Measurements from ENCODE around the gene RRP1. TPM values are rescaled to one million over a fixed set of nuclear protein-coding genes. Genes with fewer than 3 reads are reported as not detected.
A peak's percentile ranks its signal among the peaks of the same experiment; 100 is the strongest.

The RRP1 gene
- total RNA-seq, 1 experiment from 2014 or later, result 76.7 TPM

GRCh38 chr21:43777953-43778352 is 11.4 kb upstream of the RRP1 start:
- no peaks in the 10 kb centered on the region; a peak in 1 of 5 replicates for H3K9me3 Mint-ChIP-seq
- no peak for DNase-seq
- peak overlapping the region in 1 of 3 experiments; percentile 60; a peak in 1 of 7 replicates for H3K27ac Mint-ChIP-seq

More at GRCh38 chr21:43777953-43778352, 11.4 kb upstream of the RRP1 start:
- Histone ChIP-seq H3K27ac (ENCODE audit: insufficient read length, low read depth, low read length) (no peak overlapping the region), H4K20me1 (ENCODE audit: control insufficient read depth, insufficient read depth, insufficient read length) (no peaks in the 10 kb centered on the region), H3K56ac (ENCODE audit: insufficient read length, low read depth, low read length) (no peak overlapping the region), H2BK15ac (ENCODE audit: low read depth, low read length) (no peak overlapping the region; the same call in 1 of the 2 replicates), H3K79me1 (ENCODE audit: insufficient read depth, low read depth, low read length, poor library complexity, severe bottlenecking) (no peaks in the 10 kb centered on the region), H3K4me2 (ENCODE audit: insufficient read depth, insufficient read length, low read length) (no peak overlapping the region), H4K5ac (ENCODE audit: insufficient read length, low read depth, low read length) (no peak overlapping the region), H3K23me2 (ENCODE audit: insufficient read length, low read depth, low read length, poor library complexity, severe bottlenecking) (no peaks in the 10 kb centered on the region), H2BK5ac (ENCODE audit: insufficient read length, low read length) (no peak overlapping the region), H2BK120ac (ENCODE audit: low read depth, low read length, poor library complexity, severe bottlenecking) (no peak overlapping the region), H2BK12ac (ENCODE audit: insufficient read length, low read depth, low read length) (no peak overlapping the region), H2BK20ac (ENCODE audit: low read depth, low read length, poor library complexity, severe bottlenecking) (no peak overlapping the region), H3K4ac (ENCODE audit: low read depth, low read length) (no peak overlapping the region), H3K4me1 (ENCODE audit: insufficient read depth, low read length) (peaks cover 3% of the 10 kb centered on the region; the same call in 1 of the 2 replicates), H2AK5ac (ENCODE audit: insufficient read length, low read length) (no peak overlapping the region), H3K23ac (ENCODE audit: insufficient read length, low read depth, low read length) (no peak overlapping the region), H3K9me3 (ENCODE audit: control insufficient read depth, low read depth, low read length) (no peaks in the 10 kb centered on the region), H3T11ph (ENCODE audit: low read length) (no peak overlapping the region), H3K9ac (ENCODE audit: extremely low read depth, insufficient read length, low read length) (no peak overlapping the region), H3K14ac (ENCODE audit: insufficient read depth, low read length) (no peak overlapping the region), H3K27me3 (ENCODE audit: insufficient read depth, low read length) (no peaks in the 10 kb centered on the region), H4K8ac (replicated peaks; ENCODE audit: insufficient read length, low read depth, low read length) (no peak overlapping the region), H2AFZ (ENCODE audit: low read length) (no peak overlapping the region), H3K79me2 (ENCODE audit: insufficient read depth, low read length) (no peaks in the 10 kb centered on the region; the same call in 1 of the 2 replicates), H3K18ac (ENCODE audit: insufficient read length, low read depth, low read length) (no peak overlapping the region), H4K91ac (ENCODE audit: insufficient read length, low read depth, low read length) (no peak overlapping the region)
- TF ChIP-seq, protein P1, sequence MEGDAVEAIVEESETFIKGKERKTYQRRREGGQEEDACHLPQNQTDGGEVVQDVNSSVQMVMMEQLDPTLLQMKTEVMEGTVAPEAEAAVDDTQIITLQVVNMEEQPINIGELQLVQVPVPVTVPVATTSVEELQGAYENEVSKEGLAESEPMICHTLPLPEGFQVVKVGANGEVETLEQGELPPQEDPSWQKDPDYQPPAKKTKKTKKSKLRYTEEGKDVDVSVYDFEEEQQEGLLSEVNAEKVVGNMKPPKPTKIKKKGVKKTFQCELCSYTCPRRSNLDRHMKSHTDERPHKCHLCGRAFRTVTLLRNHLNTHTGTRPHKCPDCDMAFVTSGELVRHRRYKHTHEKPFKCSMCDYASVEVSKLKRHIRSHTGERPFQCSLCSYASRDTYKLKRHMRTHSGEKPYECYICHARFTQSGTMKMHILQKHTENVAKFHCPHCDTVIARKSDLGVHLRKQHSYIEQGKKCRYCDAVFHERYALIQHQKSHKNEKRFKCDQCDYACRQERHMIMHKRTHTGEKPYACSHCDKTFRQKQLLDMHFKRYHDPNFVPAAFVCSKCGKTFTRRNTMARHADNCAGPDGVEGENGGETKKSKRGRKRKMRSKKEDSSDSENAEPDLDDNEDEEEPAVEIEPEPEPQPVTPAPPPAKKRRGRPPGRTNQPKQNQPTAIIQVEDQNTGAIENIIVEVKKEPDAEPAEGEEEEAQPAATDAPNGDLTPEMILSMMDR (conservative IDR thresholded peaks at IDR 0.05), result no peak
- H3K27me3 Mint-ChIP-seq (ENCODE audit: low read depth), result peaks cover 1% of the 10 kb centered on the region
- H3K4me3 Mint-ChIP-seq, result peak overlapping the region; percentile 52 to 71; a peak in 3 of 5 replicates
- H3K4me1 Mint-ChIP-seq, result peaks cover 26 to 33% of the 10 kb centered on the region in 2 experiments
- WGBS (ENCODE audit: extremely low coverage, insufficient read length, low lambda C conversion rate), result no CpG with 5 or more reads among the region's 5 CpGs
- H3K36me3 Mint-ChIP-seq (ENCODE audit: insufficient read depth in 1 of 3, low read depth in 3 of 3), result peaks cover 10 to 19% (median 18%) of the 10 kb centered on the region in 3 experiments; a peak in 6 of 7 replicates

All from H9 (cell line).